ENCODE results near the gene VAV2. TPM values are rescaled to one million over a fixed set of nuclear protein-coding genes. Genes with fewer than 3 reads are reported as not detected.

VAV2 gene
- total RNA-seq, 4 donors from 2014 or later, result 15.0 to 25.7 (median 20.5) TPM

- DNase-seq, result no peak
- H3K27me3 ChIP-seq, result no peaks in the 10 kb centered on the region
- H3K9me3 ChIP-seq, result no peaks in the 10 kb centered on the region
- TF ChIP-seq, protein P1, sequence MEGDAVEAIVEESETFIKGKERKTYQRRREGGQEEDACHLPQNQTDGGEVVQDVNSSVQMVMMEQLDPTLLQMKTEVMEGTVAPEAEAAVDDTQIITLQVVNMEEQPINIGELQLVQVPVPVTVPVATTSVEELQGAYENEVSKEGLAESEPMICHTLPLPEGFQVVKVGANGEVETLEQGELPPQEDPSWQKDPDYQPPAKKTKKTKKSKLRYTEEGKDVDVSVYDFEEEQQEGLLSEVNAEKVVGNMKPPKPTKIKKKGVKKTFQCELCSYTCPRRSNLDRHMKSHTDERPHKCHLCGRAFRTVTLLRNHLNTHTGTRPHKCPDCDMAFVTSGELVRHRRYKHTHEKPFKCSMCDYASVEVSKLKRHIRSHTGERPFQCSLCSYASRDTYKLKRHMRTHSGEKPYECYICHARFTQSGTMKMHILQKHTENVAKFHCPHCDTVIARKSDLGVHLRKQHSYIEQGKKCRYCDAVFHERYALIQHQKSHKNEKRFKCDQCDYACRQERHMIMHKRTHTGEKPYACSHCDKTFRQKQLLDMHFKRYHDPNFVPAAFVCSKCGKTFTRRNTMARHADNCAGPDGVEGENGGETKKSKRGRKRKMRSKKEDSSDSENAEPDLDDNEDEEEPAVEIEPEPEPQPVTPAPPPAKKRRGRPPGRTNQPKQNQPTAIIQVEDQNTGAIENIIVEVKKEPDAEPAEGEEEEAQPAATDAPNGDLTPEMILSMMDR (IDR thresholded peaks at IDR 0.05), result no peak
- no peak for TF ChIP-seq POLR2A (IDR thresholded peaks at IDR 0.05)
- H3K4me1 ChIP-seq, result peaks cover 13 to 35% of the 10 kb centered on the region in 2 donors
- H3K4me3 ChIP-seq (replicated peaks in 1 of 3), result no peak overlapping the region
- WGBS, 2 donors, result 92 to 93% methylated on average over 7 to 8 of the region's 11 CpGs
- no peaks in the 10 kb centered on the region for H3K36me3 ChIP-seq
- H3K27ac ChIP-seq, result no peak overlapping the region
- intact Hi-C loops (cut with DNase I), result no loop called here
Measured at GRCh38 chr9:133858771-133859170, 133.4 kb downstream of the VAV2 start.

- Histone ChIP-seq H3K9me3 (no peaks in the 10 kb centered on the region), H3K4me3 (replicated peaks in 1 of 3) (no peak overlapping the region), H3K27me3 (no peaks in the 10 kb centered on the region), H3K4me1 (peaks cover 13 to 28% of the 10 kb centered on the region in 2 donors), H3K27ac (no peak overlapping the region), H3K36me3 (no peaks in the 10 kb centered on the region)
- intact Hi-C loops (cut with DNase I), result no loop called here
- WGBS, 2 donors, result 94 to 100% methylated on average over 4 to 9 of the region's 9 CpGs
- no peak for DNase-seq
- no peak for TF ChIP-seq POLR2A (IDR thresholded peaks at IDR 0.05)
- TF ChIP-seq, protein P1 (IDR thresholded peaks at IDR 0.05), result no peak
Measured at GRCh38 chr9:133857639-133858038, 134.5 kb downstream of the VAV2 start.

- 90 to 97% methylated on average over 12 of the region's 12 CpGs for WGBS, 2 donors
- H3K27me3 ChIP-seq, result no peaks in the 10 kb centered on the region
- H3K27ac ChIP-seq, result peak overlapping the region in 1 of 3 donors; percentile 87
- H3K4me1 ChIP-seq, result peaks cover 13 to 19% of the 10 kb centered on the region in 2 donors
- intact Hi-C loops (cut with DNase I), result no loop called here
- no peak overlapping the region for H3K4me3 ChIP-seq (replicated peaks in 1 of 3)
- no peak for DNase-seq
- TF ChIP-seq POLR2A (IDR thresholded peaks at IDR 0.05), result no peak
- TF ChIP-seq, protein P1 (IDR thresholded peaks at IDR 0.05), result no peak
- H3K36me3 ChIP-seq, result no peaks in the 10 kb centered on the region
- H3K9me3 ChIP-seq, result no peaks in the 10 kb centered on the region
Measured at GRCh38 chr9:133856798-133857197, 135.3 kb downstream of the VAV2 start.

DNA sequence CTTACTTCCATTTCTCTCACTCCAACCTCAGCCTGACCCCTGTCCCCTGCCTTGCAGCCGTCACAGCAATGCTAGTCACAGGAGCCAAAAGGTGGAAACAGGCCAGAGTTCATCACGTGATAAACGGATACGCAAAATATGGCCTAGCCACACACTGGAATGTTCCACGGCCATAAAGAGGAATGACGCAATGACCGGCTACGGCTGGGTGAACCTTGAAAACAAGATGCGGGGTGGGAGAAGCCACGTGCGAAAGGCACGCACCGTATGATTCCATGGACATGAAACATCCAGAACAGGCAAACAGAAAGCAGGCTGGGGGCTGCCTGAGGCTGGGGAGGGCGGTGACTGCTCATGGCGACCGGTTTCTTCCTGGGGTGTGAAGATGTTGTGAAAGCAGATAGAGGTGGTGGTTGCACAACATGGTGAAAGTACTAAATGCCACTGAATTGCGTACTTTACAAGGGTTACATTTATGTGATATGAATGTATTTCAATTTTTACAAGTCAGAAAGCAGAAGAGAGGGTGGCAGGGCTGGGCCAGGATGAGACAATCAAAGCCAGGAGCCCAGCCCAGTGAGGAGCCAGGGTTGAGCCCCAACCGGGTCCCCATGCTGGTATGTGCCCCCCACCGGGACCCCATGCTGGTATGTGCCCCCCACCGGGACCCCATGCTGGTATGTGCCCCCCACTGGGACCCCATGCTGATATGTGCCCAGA is 136.2 kb downstream of the VAV2 start:
- intact Hi-C loops (cut with DNase I), result no loop called here
- DNase-seq, result peak; percentile 87 to 88
- Histone ChIP-seq H3K4me1 (peaks cover 13 to 16% of the 10 kb centered on the region in 2 donors), H3K9me3 (no peaks in the 10 kb centered on the region), H3K36me3 (no peaks in the 10 kb centered on the region), H3K27me3 (no peaks in the 10 kb centered on the region), H3K27ac (peak overlapping the region; percentile 83 to 87 (median 83)), H3K4me3 (replicated peaks in 1 of 3) (no peak overlapping the region)
- WGBS, 2 donors, result 43 to 54% methylated on average over 19 to 20 of the region's 20 CpGs
- no peak for TF ChIP-seq POLR2A (IDR thresholded peaks at IDR 0.05)
- TF ChIP-seq, protein P1 (IDR thresholded peaks at IDR 0.05), result no peak

DNA sequence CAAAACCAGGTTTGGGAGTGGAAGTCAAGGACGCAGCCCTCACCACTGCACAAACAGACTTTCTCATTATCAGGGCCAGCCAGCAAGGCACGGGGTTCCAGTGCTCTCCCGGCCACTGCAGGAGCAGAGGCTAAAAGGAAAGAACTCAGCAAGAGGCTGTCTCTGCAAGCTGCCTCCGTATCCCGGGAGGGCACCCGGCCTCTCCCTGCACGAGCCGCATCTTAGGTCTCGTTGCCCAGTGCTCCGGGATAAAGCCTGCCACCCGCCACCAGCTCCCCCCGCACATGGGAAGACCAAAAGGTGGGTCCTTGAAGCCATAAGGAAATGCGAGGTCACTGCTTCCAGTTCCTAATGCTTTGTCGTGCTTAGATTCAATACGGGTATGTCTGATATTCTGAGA is 136.8 kb downstream of the VAV2 start:
- H3K27me3 ChIP-seq, result no peaks in the 10 kb centered on the region
- no peak overlapping the region for H3K4me3 ChIP-seq (replicated peaks in 1 of 3)
- no peak for TF ChIP-seq POLR2A (IDR thresholded peaks at IDR 0.05)
- TF ChIP-seq, protein P1 (IDR thresholded peaks at IDR 0.05), result no peak
- WGBS, 2 donors, result 75 to 83% methylated on average over 14 to 15 of the region's 15 CpGs
- no peaks in the 10 kb centered on the region for H3K9me3 ChIP-seq
- peaks cover 13 to 16% of the 10 kb centered on the region in 2 donors for H3K4me1 ChIP-seq
- DNase-seq, result no peak
- intact Hi-C loops (cut with DNase I), result no loop called here
- H3K27ac ChIP-seq, result peak overlapping the region; percentile 83 to 87 (median 83)
- H3K36me3 ChIP-seq, result no peaks in the 10 kb centered on the region
